CD8-positive, alpha-beta memory T cell (primary cell): ENCODE data around the gene CYP27C1. TPM values are rescaled to one million over a fixed set of nuclear protein-coding genes. Genes with fewer than 3 reads are reported as not detected.

Source experiments
- CTCF ChIA-PET: fragments of 350-600 bp; sonication (Branson Sonifier 250); formaldehyde crosslinking; loops from one replicate; lab custom pipeline; 2021; ENCODE audit warnings: antibody characterized with exemption; lab: Charles Lee
- POLR2A ChIA-PET: fragments of 350-600 bp; sonication (Branson Sonifier 250); formaldehyde crosslinking; loops from one replicate; lab custom pipeline; 2021; ENCODE audit warnings: antibody characterized with exemption; lab: Charles Lee
- DNase-seq, 5 donors: peaks; one replicate each; pipeline versions ENCODE4 v3.0.0 to v3.0.0-alpha.2; 2020 to 2022; ENCODE audit warnings: mixed read lengths in 1 of 5
- H3K27ac ChIP-seq: one replicate; pipeline ENCODE4 v1.7.0; 2013; ENCODE audit warnings: low read depth, mild to moderate bottlenecking, low read length, moderate library complexity
- H3K27me3 ChIP-seq: 2 replicates; pipeline ENCODE4 v1.7.0; 2013; ENCODE audit warnings: low read length, mild to moderate bottlenecking; ENCODE audit not compliant: insufficient read depth, poor library complexity, severe bottlenecking
- H3K36me3 ChIP-seq: 2 replicates; pipeline ENCODE4 v1.7.0; 2013; ENCODE audit warnings: mild to moderate bottlenecking, low read length, moderate library complexity; ENCODE audit not compliant: insufficient read depth
- H3K4me1 ChIP-seq: 2 replicates; pipeline ENCODE4 v1.7.0; 2013; ENCODE audit warnings: mild to moderate bottlenecking, low read length, moderate library complexity; ENCODE audit not compliant: insufficient read depth
- H3K4me3 ChIP-seq: 2 replicates; pipeline ENCODE4 v1.7.0; 2013; ENCODE audit warnings: mild to moderate bottlenecking, low read length
- H3K9me3 ChIP-seq: 2 replicates; pipeline ENCODE4 v1.7.0; 2013; ENCODE audit warnings: mild to moderate bottlenecking, low read length
- H3K27ac Mint-ChIP-seq, 8 donors: one replicate each; pipeline ENCODE4 v1.8.0; 2020 to 2021; ENCODE audit warnings: mixed read lengths in 8 of 8, mild to moderate bottlenecking in 6 of 8, inconsistent platforms in 3 of 8, moderate library complexity in 3 of 8
- H3K27me3 Mint-ChIP-seq, 2 donors: one replicate each; pipeline ENCODE4 v1.8.0; 2020 to 2021; ENCODE audit warnings: mixed read lengths in 2 of 2, mild to moderate bottlenecking in 1 of 2, moderate library complexity in 1 of 2
- H3K36me3 Mint-ChIP-seq, 3 donors: one replicate each; pipeline ENCODE4 v1.8.0; 2020 to 2021; ENCODE audit warnings: mixed read lengths in 3 of 3, inconsistent platforms in 1 of 3, mild to moderate bottlenecking in 1 of 3
- H3K4me1 Mint-ChIP-seq, 3 donors: one replicate each; pipeline ENCODE4 v1.8.0; 2020 to 2021; ENCODE audit warnings: mixed read lengths in 3 of 3, inconsistent platforms in 1 of 3, mild to moderate bottlenecking in 1 of 3
- H3K4me3 Mint-ChIP-seq, 7 donors: one replicate each; pipeline ENCODE4 v1.8.0; 2020 to 2021; ENCODE audit warnings: mixed read lengths in 7 of 7, mild to moderate bottlenecking in 6 of 7, moderate library complexity in 4 of 7, inconsistent platforms in 2 of 7
- H3K9me3 Mint-ChIP-seq, 5 donors: one replicate each; pipeline ENCODE4 v1.8.0; 2020 to 2022; ENCODE audit warnings: mixed read lengths in 5 of 5, mild to moderate bottlenecking in 3 of 5, moderate library complexity in 2 of 5, inconsistent platforms in 1 of 5
- polyA plus RNA-seq: library from polyadenylated mRNA; unstranded; fragments of 300-500 nt; fragmentation: Illumina TruSeq; gene quantifications from one replicate; pipeline ENCODE4 v1.2.3, GENCODE V29; 2021
- total RNA-seq, 2 experiments: library from RNA; stranded (reverse); gene quantifications; one replicate each; pipeline ENCODE4 v1.2.3, GENCODE V29; 2021

CYP27C1 gene
- total and polyA plus RNA-seq, 3 experiments from 2014 or later = not detected

DNA sequence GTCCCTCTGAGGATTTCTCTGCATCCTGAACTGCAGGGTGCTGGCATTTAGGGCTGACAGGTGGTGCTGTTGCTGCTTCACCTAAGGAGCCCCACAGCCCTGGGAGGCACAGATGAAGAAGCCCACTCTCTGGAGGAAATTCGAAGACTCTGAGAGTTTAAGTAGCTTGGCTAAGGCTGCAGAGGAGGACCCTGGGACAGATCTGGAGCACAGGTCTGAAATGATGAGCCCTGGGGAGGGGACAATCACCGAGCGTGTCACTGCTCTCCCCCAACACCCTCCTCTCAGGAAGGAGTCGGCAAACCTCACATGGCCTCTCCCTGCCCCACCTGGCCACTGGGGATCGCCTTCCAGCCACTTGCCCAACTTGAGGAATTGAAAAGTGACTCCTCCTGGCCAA is 18.6 kb downstream of the CYP27C1 start:
- CTCF ChIA-PET = no interaction called here

DNA sequence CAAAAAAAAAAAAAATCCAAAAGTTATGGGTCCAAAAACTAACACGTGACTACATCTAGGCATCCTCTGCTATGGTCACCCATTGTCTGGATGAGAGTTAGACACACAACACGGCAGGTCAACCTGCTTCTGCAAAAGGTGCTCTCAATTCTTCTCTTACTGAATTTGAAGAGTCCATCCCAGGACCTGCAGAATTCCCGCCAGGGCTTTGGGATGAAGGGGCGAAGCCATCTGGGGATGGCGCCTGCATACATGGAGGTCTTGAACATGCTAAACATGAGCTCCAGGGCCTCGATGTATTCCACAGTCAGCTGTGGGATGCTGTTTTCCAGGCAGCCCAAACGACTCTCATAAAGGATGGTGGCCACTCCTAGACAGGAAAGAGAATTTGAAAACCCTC is 19.1 kb downstream of the CYP27C1 start:
- Histone ChIP-seq H3K4me1 (no peaks in the 10 kb centered on the region), H3K4me3 (no peak overlapping the region), H3K27me3 (no peaks in the 10 kb centered on the region), H3K27ac (no peak overlapping the region), H3K9me3 (no peaks in the 10 kb centered on the region), H3K36me3 (no peaks in the 10 kb centered on the region)
- ChIA-PET CTCF (no interaction called here), POLR2A (no interaction called here)
- H3K36me3 Mint-ChIP-seq = no peaks in the 10 kb centered on the region
- no peak overlapping the region for H3K27ac Mint-ChIP-seq
- peaks cover 7 to 15% of the 10 kb centered on the region in 2 donors for H3K27me3 Mint-ChIP-seq
- no peak for DNase-seq
- H3K4me1 Mint-ChIP-seq = peaks cover 0 to 6% (median 0%) of the 10 kb centered on the region in 3 donors
- H3K4me3 Mint-ChIP-seq = no peak overlapping the region
- no peaks in the 10 kb centered on the region for H3K9me3 Mint-ChIP-seq

More for the DNA sequence above, 18.6 kb downstream of the CYP27C1 start:
- H3K27ac ChIP-seq = no peak overlapping the region
- Mint-ChIP-seq H3K4me3 (no peak overlapping the region), H3K27ac (no peak overlapping the region), H3K9me3 (no peaks in the 10 kb centered on the region), H3K4me1 (peaks cover 0 to 6% (median 0%) of the 10 kb centered on the region in 3 donors), H3K36me3 (no peaks in the 10 kb centered on the region), H3K27me3 (peaks cover 6 to 18% of the 10 kb centered on the region in 2 donors)
- no peak overlapping the region for H3K4me3 ChIP-seq
- POLR2A ChIA-PET = no interaction called here
- H3K9me3 ChIP-seq = no peaks in the 10 kb centered on the region
- no peak for DNase-seq
- H3K27me3 ChIP-seq = no peaks in the 10 kb centered on the region
- H3K4me1 ChIP-seq = no peaks in the 10 kb centered on the region
- H3K36me3 ChIP-seq = no peaks in the 10 kb centered on the region

DNA sequence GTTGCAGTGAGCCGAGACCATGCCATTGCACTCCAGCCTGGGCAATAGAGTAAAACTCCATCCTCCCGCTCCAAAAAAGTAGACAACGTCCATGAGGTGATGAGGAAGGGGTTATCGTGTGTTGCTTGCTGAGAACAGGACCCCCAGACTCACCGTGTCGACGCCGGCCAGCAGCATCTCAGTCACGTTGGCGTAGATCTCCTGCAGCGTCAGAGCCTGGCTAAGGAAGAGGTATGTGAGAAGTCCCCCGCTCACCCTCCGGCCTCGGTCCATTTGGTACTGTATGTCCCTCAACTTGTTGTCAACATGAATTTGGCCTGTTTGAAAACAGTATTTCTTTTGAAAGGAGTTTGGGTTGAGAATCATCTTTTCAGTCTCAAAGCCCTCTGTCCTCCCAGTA is 20.9 kb downstream of the CYP27C1 start:
- Mint-ChIP-seq H3K27ac (no peak overlapping the region), H3K9me3 (no peaks in the 10 kb centered on the region), H3K4me3 (no peak overlapping the region), H3K36me3 (no peaks in the 10 kb centered on the region), H3K4me1 (peaks cover 0 to 6% (median 0%) of the 10 kb centered on the region in 3 donors), H3K27me3 (peaks cover 6 to 9% of the 10 kb centered on the region in 2 donors)
- POLR2A ChIA-PET = no interaction called here
- Histone ChIP-seq H3K27me3 (no peaks in the 10 kb centered on the region), H3K9me3 (no peaks in the 10 kb centered on the region), H3K27ac (no peak overlapping the region), H3K4me3 (no peak overlapping the region), H3K4me1 (no peaks in the 10 kb centered on the region), H3K36me3 (no peaks in the 10 kb centered on the region)
- CTCF ChIA-PET = no interaction called here
- no peak for DNase-seq

DNA sequence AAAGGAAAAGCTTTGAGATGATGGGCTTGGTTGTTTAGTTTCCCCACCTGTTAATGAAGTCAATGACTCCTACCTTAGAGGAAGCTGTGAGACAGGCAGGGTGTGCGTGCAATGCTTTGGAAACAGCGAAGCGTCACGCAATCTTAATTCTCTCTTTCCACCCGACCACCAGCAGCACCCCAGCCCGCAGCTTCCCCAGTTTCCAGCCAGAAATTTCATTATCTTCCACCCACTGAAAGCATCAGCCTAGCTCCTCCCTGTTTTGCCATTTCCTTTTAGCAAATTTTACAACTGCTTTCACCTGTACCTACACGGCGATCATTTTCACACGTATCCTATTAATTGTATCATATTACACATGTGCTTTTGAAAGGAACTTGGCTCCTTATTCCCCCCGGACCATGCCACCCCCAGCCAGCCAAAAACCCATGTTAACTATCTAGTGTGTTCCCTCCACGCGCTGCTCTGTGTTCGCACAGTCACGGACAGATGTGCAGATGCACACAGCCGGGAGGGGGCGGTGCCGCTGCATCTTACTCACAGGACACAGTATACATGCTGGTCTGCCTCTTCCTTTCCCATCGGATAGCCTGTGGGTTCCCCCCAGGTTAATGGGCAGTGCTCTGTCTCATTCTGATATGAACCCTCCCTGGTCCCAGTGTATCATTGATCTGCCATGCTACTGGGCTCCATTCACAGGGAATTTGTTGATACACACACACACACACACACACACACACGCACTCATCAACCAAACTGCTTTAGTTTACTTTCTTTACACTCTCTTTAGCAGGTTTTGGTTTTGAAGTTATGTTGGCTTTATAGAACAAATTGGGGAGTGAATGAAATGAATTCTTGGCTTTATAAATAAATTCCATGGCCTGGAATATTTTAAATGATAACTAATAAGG is 22.4 kb downstream of the CYP27C1 start:
- no peak overlapping the region for H3K4me3 ChIP-seq
- no peaks in the 10 kb centered on the region for H3K9me3 ChIP-seq
- ChIA-PET CTCF (interaction anchor here (1.0 to 1.5 kb wide), 7 partner anchors 10 to 455 kb away, joined by 3 to 14 read pairs (median 3); no protein-coding TSS in a partner anchor), POLR2A (interaction anchor here (0.9 kb wide), 1 partner anchor 116 kb away, joined by 3 read pairs; no protein-coding TSS in a partner anchor)
- peak overlapping the region in 1 of 8 donors; percentile 5 for H3K27ac Mint-ChIP-seq
- H3K36me3 Mint-ChIP-seq = no peaks in the 10 kb centered on the region
- H3K9me3 Mint-ChIP-seq = no peaks in the 10 kb centered on the region
- peaks cover 0 to 8% of the 10 kb centered on the region in 2 donors for H3K27me3 Mint-ChIP-seq
- peaks cover 0 to 6% (median 0%) of the 10 kb centered on the region in 3 donors for H3K4me1 Mint-ChIP-seq
- H3K4me1 ChIP-seq = no peaks in the 10 kb centered on the region
- H3K27ac ChIP-seq = no peak overlapping the region
- peak overlapping the region; percentile 68 to 82 (median 79) for H3K4me3 Mint-ChIP-seq
- H3K27me3 ChIP-seq = no peaks in the 10 kb centered on the region
- DNase-seq = peak in 4 of 5 donors; percentile 19 to 63 (median 33)
- no peaks in the 10 kb centered on the region for H3K36me3 ChIP-seq

DNA sequence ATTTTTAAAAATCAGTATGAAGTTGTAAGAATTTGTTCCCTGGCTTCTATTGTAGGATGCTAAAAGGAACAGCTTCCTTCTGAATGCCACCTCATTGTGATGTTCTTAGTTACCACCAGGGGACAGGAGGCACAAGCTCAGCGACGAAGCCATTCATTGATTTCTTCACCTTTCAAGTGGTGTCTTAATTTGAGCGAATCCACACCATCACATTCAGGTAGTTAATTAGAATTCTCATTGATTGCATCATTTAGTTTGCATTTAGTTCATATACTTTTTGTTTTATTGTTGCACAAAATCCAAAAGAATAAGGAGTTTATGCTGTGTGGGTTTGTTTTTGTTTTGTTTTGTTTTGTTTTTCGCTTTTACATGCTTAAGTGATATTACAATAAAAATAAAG is 23.1 kb downstream of the CYP27C1 start:
- H3K27me3 Mint-ChIP-seq = peaks cover 6 to 8% of the 10 kb centered on the region in 2 donors
- no peaks in the 10 kb centered on the region for H3K9me3 Mint-ChIP-seq
- CTCF ChIA-PET = interaction anchor here (1.0 to 1.5 kb wide), 7 partner anchors 10 to 456 kb away, joined by 3 to 14 read pairs (median 3); no protein-coding TSS in a partner anchor
- H3K36me3 Mint-ChIP-seq = no peaks in the 10 kb centered on the region
- POLR2A ChIA-PET = interaction anchor here (0.9 kb wide), 1 partner anchor 115 kb away, joined by 3 read pairs; no protein-coding TSS in a partner anchor
- Histone ChIP-seq H3K36me3 (no peaks in the 10 kb centered on the region), H3K27me3 (no peaks in the 10 kb centered on the region), H3K4me1 (no peaks in the 10 kb centered on the region), H3K4me3 (no peak overlapping the region), H3K27ac (no peak overlapping the region), H3K9me3 (no peaks in the 10 kb centered on the region)
- DNase-seq = no peak
- H3K4me3 Mint-ChIP-seq = peak overlapping the region in 6 of 7 donors; percentile 16 to 82 (median 80)
- peaks cover 0 to 6% (median 0%) of the 10 kb centered on the region in 3 donors for H3K4me1 Mint-ChIP-seq
- H3K27ac Mint-ChIP-seq = peak overlapping the region in 1 of 8 donors; percentile 50

DNA sequence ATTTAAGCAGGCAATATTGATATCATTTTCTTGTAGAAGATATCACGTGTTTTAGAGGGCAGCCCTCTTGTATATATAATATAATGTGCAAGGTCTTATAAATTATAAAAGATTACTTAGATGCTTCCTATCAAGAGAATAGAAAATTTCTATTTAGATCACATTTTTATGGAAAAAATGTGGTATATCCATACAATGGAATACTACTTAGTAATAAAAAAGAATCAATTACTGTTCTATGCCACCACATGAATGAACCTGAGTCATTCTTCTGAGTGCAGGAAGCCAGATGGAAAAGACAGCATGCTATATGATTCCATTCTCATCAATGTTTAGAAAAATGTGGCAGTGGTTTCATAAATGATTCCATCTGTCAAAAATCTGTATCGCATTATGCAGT is 23.6 kb downstream of the CYP27C1 start:
- peaks cover 0 to 6% (median 0%) of the 10 kb centered on the region in 3 donors for H3K4me1 Mint-ChIP-seq

DNA sequence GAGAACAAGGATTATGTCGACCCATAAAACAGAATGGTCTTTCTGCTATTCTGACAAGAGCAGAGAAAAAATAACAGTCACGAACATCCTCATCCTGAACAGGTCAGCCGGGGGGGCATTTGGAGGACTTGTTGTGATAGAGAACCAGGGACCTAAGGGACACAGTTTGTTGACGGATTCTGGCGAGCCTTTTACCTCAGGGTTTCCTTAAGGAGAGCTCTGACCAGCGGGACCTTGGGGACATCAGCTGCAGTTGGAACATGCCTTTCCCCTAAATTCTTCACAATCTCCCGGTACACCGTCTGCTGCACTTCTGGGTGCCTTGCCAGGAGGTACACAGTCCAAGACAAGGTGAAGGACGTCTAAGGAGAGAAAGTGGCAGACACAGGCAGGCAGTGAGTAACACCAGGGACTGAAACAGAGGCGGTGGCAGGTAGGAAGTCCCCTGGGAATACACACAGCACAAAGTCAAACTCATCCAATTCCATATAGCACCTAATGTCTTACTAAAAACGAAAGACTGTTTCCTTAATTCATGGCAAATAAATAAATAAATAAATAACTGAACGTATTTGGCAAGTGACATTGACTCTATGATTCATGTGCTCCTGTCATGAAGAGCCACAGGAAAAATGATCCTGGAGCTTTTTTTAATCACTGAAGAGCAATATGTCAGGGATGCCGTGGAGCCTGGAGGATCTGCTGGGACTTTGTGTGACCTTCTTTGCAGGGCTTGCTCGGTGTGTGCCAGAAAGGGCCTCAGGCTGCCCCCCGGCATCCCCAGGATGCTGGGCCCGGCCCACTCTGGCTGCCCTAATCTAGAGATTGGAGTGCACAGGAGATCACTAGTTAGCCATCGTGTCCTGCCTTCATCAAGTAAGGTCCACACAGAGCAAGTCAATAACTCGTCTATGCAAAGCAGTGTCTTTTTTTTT is 24.7 kb downstream of the CYP27C1 start:
- Histone ChIP-seq H3K27ac (no peak overlapping the region), H3K4me3 (no peak overlapping the region), H3K4me1 (no peaks in the 10 kb centered on the region), H3K36me3 (no peaks in the 10 kb centered on the region), H3K9me3 (no peaks in the 10 kb centered on the region), H3K27me3 (no peaks in the 10 kb centered on the region)
- Mint-ChIP-seq H3K9me3 (no peaks in the 10 kb centered on the region), H3K27ac (no peak overlapping the region), H3K27me3 (peaks cover 7 to 8% of the 10 kb centered on the region in 2 donors), H3K4me1 (peaks cover 0 to 6% (median 0%) of the 10 kb centered on the region in 3 donors), H3K36me3 (no peaks in the 10 kb centered on the region), H3K4me3 (peak overlapping the region in 1 of 7 donors; percentile 18)
- no peak for DNase-seq
- CTCF ChIA-PET = no interaction called here
- POLR2A ChIA-PET = no interaction called here

More for the DNA sequence above, 23.6 kb downstream of the CYP27C1 start:
- H3K36me3 ChIP-seq = no peaks in the 10 kb centered on the region
- CTCF ChIA-PET = interaction anchor here (1.0 to 1.5 kb wide), 5 partner anchors 9 to 454 kb away, joined by 3 to 4 read pairs (median 3); no protein-coding TSS in a partner anchor
- DNase-seq = no peak
- Mint-ChIP-seq H3K9me3 (no peaks in the 10 kb centered on the region), H3K36me3 (no peaks in the 10 kb centered on the region), H3K4me3 (no peak overlapping the region), H3K27ac (no peak overlapping the region), H3K27me3 (peaks cover 7 to 8% of the 10 kb centered on the region in 2 donors)
- H3K27ac ChIP-seq = no peak overlapping the region
- POLR2A ChIA-PET = no interaction called here
- no peaks in the 10 kb centered on the region for H3K27me3 ChIP-seq
- no peak overlapping the region for H3K4me3 ChIP-seq
- no peaks in the 10 kb centered on the region for H3K9me3 ChIP-seq
- no peaks in the 10 kb centered on the region for H3K4me1 ChIP-seq
